ENCODE data around the gene RBFOX2.
"Not testable (repeated sequence)": the region's sequence is repeated elsewhere in the genome, so short reads cannot be mapped to it uniquely, and the experiment has no call there.

Gene RBFOX2

GRCh38 chr22:35737886-35738285, 290.7 kb downstream of the RBFOX2 start:
- DNase-seq (ENCODE audit: low read depth in 2 of 2): not testable (repeated sequence)

- no peak for DNase-seq (ENCODE audit: low read depth in 2 of 2)
These were observed 291.9 kb downstream of the RBFOX2 start for GRCh38 chr22:35736701-35737100.

- no peak for DNase-seq (ENCODE audit: low read depth in 2 of 2)
These were observed 292.5 kb downstream of the RBFOX2 start for GRCh38 chr22:35736166-35736565.

- no peak for DNase-seq (ENCODE audit: low read depth in 2 of 2)
These were observed 293.1 kb downstream of the RBFOX2 start for GRCh38 chr22:35735542-35735941.

GRCh38 chr22:35734517-35734827, 294.2 kb downstream of the RBFOX2 start:
- no peak for DNase-seq (ENCODE audit: low read depth in 2 of 2)

GRCh38 chr22:35733791-35734516, 294.7 kb downstream of the RBFOX2 start:
- DNase-seq (ENCODE audit: low read depth in 2 of 2): no peak

- no peak for DNase-seq (ENCODE audit: low read depth in 2 of 2)
These were observed 295.6 kb downstream of the RBFOX2 start for GRCh38 chr22:35733036-35733435.

- DNase-seq (ENCODE audit: low read depth in 2 of 2): no peak
These were observed 296.5 kb downstream of the RBFOX2 start for GRCh38 chr22:35732116-35732515.

GRCh38 chr22:35731321-35731720, 297.3 kb downstream of the RBFOX2 start:
- DNase-seq (ENCODE audit: low read depth in 2 of 2): no peak

- DNase-seq (ENCODE audit: low read depth in 2 of 2): no peak
These were observed 299.3 kb downstream of the RBFOX2 start for GRCh38 chr22:35729309-35729698.

- DNase-seq (ENCODE audit: low read depth in 2 of 2): no peak
These were observed 299.9 kb downstream of the RBFOX2 start for GRCh38 chr22:35728639-35729308.

- no peak for DNase-seq (ENCODE audit: low read depth in 2 of 2)
These were observed 301.2 kb downstream of the RBFOX2 start for GRCh38 chr22:35727436-35727835.

GRCh38 chr22:35726933-35727332, 301.7 kb downstream of the RBFOX2 start:
- DNase-seq (ENCODE audit: low read depth in 2 of 2): no peak

- DNase-seq (ENCODE audit: low read depth in 2 of 2): no peak
These were observed 302.2 kb downstream of the RBFOX2 start for GRCh38 chr22:35726398-35726797.

GRCh38 chr22:35725521-35725920, 303.1 kb downstream of the RBFOX2 start:
- DNase-seq (ENCODE audit: low read depth in 2 of 2): no peak

- DNase-seq (ENCODE audit: low read depth in 2 of 2): no peak
These were observed 306.7 kb downstream of the RBFOX2 start for GRCh38 chr22:35721960-35722359.

GRCh38 chr22:35719212-35719875, 309.3 kb downstream of the RBFOX2 start:
- no peak for DNase-seq (ENCODE audit: low read depth in 2 of 2)

GRCh38 chr22:35717572-35717971, 311.1 kb downstream of the RBFOX2 start, which contains the start of gene APOL5:
APOL5 (plus strand) TSS chr22:35717872; CDS start chr22:35717872, 0 bp downstream.
- no peak for DNase-seq (ENCODE audit: low read depth in 2 of 2)

- no peak for DNase-seq (ENCODE audit: low read depth in 2 of 2)
These were observed 316.0 kb downstream of the RBFOX2 start for GRCh38 chr22:35712672-35713071.

- DNase-seq (ENCODE audit: low read depth in 2 of 2): no peak
These were observed 317.3 kb downstream of the RBFOX2 start for GRCh38 chr22:35711336-35711735.

- DNase-seq (ENCODE audit: low read depth in 2 of 2): no peak
These were observed 319.7 kb downstream of the RBFOX2 start for GRCh38 chr22:35708917-35709316.

- no peak for DNase-seq (ENCODE audit: low read depth in 2 of 2)
These were observed 320.2 kb downstream of the RBFOX2 start for GRCh38 chr22:35708453-35708852.

- no peak for DNase-seq (ENCODE audit: low read depth in 2 of 2)
These were observed 323.5 kb downstream of the RBFOX2 start for GRCh38 chr22:35705141-35705540.
